Stimulated activated CD8-positive, alpha-beta memory T cell treated with anti-CD3 and anti-CD28 coated beads, Interleukin-4, amount 100 ng/mL, for 1 hour (primary cell): ENCODE data around the gene FXR2.

Experiments used
- DNase-seq, 2 donors: peaks; one replicate each; pipeline ENCODE4 v3.0.0-alpha.2; 2020; ENCODE audit warnings: low read depth in 2 of 2, low spot score in 1 of 2

The FXR2 gene

GRCh38 chr17:7552621-7553051 is 62.1 kb downstream of the FXR2 start:
- no peak for DNase-seq

- no peak for DNase-seq
Measured at GRCh38 chr17:7551396-7551795, 63.3 kb downstream of the FXR2 start.

GRCh38 chr17:7550344-7550743 is 64.4 kb downstream of the FXR2 start:
- no peak for DNase-seq

GRCh38 chr17:7549401-7550055 is 65.2 kb downstream of the FXR2 start:
- no peak for DNase-seq

- no peak for DNase-seq
Measured at GRCh38 chr17:7548585-7549400, 65.9 kb downstream of the FXR2 start, which contains the start of gene TNFSF12. TNFSF12 (plus strand) TSS chr17:7549058; CDS start chr17:7549154, 96 bp downstream.

- DNase-seq, result no peak
Measured at GRCh38 chr17:7544911-7545310, 69.8 kb downstream of the FXR2 start.
